ENCODE results near the gene TBX1. TPM values are rescaled to one million over a fixed set of nuclear protein-coding genes. Genes with fewer than 3 reads are reported as not detected.

The TBX1 gene
- polyA plus RNA-seq, 1 experiment: not detected

- CTCF ChIA-PET: interaction anchor here (1.0 to 2.6 kb wide), 5 partner anchors 27 to 88 kb away, joined by 3 to 13 read pairs (median 4); no protein-coding TSS in a partner anchor
- peaks cover 3% of the 10 kb centered on the region; the same call in 1 of the 2 replicates for H3K27me3 ChIP-seq (ENCODE audit: control insufficient read depth, insufficient read depth, low read length)
- DNase-seq (ENCODE audit: low read depth): peak; percentile 10
- H3K36me3 ChIP-seq (ENCODE audit: control insufficient read depth, insufficient read depth, low read length): peaks cover 17% of the 10 kb centered on the region
- POLR2A ChIA-PET: no interaction called here
- TF ChIP-seq CTCF (IDR thresholded peaks at IDR 0.05; ENCODE audit: insufficient read depth, low read depth, low read length): peak; percentile 68
- H3K4me3 ChIP-seq (ENCODE audit: low read depth, low read length): peak overlapping the region; percentile 84
These were observed 42.7 kb upstream of the TBX1 start for GRCh38 chr22:19717691-19718455.

- peaks cover 17% of the 10 kb centered on the region for H3K36me3 ChIP-seq (ENCODE audit: control insufficient read depth, insufficient read depth, low read length)
- POLR2A ChIA-PET: no interaction called here
- CTCF ChIA-PET: interaction anchor here (1.0 to 1.3 kb wide), 3 partner anchors 39 to 192 kb away, joined by 3 to 4 read pairs (median 4); no protein-coding TSS in a partner anchor
- no peak for TF ChIP-seq CTCF (IDR thresholded peaks at IDR 0.05; ENCODE audit: insufficient read depth, low read depth, low read length)
- H3K4me3 ChIP-seq (ENCODE audit: low read depth, low read length): peak overlapping the region; percentile 84
- peaks cover 1% of the 10 kb centered on the region; the same call in 1 of the 2 replicates for H3K27me3 ChIP-seq (ENCODE audit: control insufficient read depth, insufficient read depth, low read length)
- no peak for DNase-seq (ENCODE audit: low read depth)
These were observed 42.0 kb upstream of the TBX1 start for GRCh38 chr22:19718456-19719049.

GRCh38 chr22:19719050-19719482 is 41.5 kb upstream of the TBX1 start:
- Histone ChIP-seq H3K36me3 (ENCODE audit: control insufficient read depth, insufficient read depth, low read length) (peaks cover 17% of the 10 kb centered on the region), H3K4me3 (ENCODE audit: low read depth, low read length) (peak overlapping the region; percentile 84), H3K27me3 (ENCODE audit: control insufficient read depth, insufficient read depth, low read length) (no peaks in the 10 kb centered on the region)
- no peak for TF ChIP-seq CTCF (IDR thresholded peaks at IDR 0.05; ENCODE audit: insufficient read depth, low read depth, low read length)
- ChIA-PET CTCF (interaction anchor here (1.0 to 2.3 kb wide), 5 partner anchors 12 to 191 kb away, joined by 3 to 18 read pairs (median 4); no protein-coding TSS in a partner anchor), POLR2A (no interaction called here)
- no peak for DNase-seq (ENCODE audit: low read depth)

- Histone ChIP-seq H3K36me3 (ENCODE audit: control insufficient read depth, insufficient read depth, low read length) (peaks cover 17% of the 10 kb centered on the region), H3K4me3 (ENCODE audit: low read depth, low read length) (peak overlapping the region; percentile 84), H3K27me3 (ENCODE audit: control insufficient read depth, insufficient read depth, low read length) (no peaks in the 10 kb centered on the region)
- ChIA-PET POLR2A (no interaction called here), CTCF (interaction anchor here (1.0 to 2.3 kb wide), 4 partner anchors 11 to 191 kb away, joined by 3 to 18 read pairs (median 6); no protein-coding TSS in a partner anchor)
- no peak for TF ChIP-seq CTCF (IDR thresholded peaks at IDR 0.05; ENCODE audit: insufficient read depth, low read depth, low read length)
- no peak for DNase-seq (ENCODE audit: low read depth)
These were observed 41.0 kb upstream of the TBX1 start for GRCh38 chr22:19719488-19720021.

All from BJ (cell line).